GM19372 (cell line): ENCODE measurements around the gene VAV3.

Experiments
- ATAC-seq: cut with Tn5 transposase; IDR thresholded peaks from one replicate; pipeline ENCODE4 v1.9.1; 2021; ENCODE audit warnings: mild to moderate bottlenecking, low read depth, moderate library complexity; ENCODE audit not compliant: unreplicated experiment

The VAV3 gene

GRCh38 chr1:107618539-107618938, 346.4 kb downstream of the VAV3 start:
- no peak for ATAC-seq

GRCh38 chr1:107617921-107618320, 347.1 kb downstream of the VAV3 start:
- ATAC-seq = no peak

- ATAC-seq = no peak
These were observed 347.5 kb downstream of the VAV3 start for GRCh38 chr1:107617456-107617855.

DNA sequence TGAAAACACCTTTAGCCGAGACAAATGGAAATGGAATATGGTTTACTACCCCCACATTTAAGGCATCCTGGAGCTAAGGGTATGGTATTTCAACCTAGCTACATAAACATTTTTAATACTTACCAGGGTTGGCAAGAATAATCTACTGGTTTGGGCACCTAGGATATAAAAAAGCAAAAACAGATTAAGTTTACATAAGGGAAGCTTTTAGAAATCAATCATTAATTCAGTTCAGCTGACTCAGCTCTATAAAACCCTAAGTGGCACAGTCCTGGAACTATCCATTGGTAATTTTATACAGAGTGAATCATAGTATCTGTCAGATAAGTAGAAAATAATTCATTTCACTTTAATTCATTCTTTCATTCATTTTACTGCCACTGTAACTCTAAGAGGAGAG, 355.2 kb downstream of the VAV3 start:
- no peak for ATAC-seq

DNA sequence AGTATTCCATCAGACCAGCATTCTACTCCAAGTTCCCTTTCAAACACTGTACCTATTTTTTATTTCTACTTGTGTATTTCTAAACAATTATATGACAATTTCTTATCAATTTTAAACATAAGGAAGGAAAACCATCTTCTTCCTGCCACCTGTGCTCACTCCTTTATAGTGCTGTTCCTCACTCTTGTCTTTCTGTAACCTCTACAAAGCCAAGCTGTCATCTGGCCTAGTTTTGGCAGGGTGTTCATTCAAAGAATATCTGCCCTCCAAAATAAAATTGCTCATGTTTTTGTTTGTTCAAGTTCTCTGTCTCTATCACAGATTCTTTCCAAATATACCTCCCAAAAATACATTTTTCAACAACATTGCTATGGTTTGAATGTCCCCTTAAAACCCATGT, 360.2 kb downstream of the VAV3 start:
- ATAC-seq = no peak

GRCh38 chr1:107600607-107601160, 364.3 kb downstream of the VAV3 start:
- no peak for ATAC-seq

DNA sequence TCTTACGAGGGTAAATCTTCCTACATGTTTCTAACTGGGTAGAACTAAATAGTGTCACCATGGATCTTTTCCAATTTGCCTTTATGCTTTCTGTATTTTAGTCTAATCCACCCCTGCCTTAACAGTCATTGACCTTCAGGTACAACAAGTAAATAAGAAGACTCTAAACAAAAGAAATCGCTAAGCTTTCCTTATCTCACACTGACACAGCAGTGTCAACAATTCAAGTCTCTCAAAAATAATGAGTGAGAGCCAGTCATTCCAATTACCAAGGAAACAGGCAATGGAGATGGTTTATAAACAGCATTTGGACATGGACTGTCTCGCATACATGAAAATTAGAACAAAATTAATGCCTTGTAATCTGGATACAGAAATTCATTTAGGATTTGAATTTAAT, 365.8 kb downstream of the VAV3 start:
- no peak for ATAC-seq

DNA sequence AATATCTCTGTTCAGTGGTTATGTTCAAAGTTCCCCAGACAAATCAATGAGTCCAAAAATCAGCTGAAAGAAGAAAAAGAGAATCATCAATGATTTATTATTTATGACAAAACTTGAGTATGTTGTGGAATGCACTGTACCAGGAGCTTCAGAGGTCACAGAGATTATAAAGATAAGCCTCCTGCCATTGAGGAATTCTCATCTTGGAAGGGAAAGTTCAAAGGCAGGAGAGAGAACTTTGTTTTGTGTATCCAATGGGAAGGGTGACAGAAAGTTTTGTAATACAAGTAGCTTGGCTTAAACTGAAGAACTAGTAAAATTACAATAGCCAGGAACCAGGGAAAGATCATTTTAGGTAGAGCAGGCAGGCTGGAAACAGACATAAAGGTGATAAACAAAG, 367.7 kb downstream of the VAV3 start:
- no peak for ATAC-seq

DNA sequence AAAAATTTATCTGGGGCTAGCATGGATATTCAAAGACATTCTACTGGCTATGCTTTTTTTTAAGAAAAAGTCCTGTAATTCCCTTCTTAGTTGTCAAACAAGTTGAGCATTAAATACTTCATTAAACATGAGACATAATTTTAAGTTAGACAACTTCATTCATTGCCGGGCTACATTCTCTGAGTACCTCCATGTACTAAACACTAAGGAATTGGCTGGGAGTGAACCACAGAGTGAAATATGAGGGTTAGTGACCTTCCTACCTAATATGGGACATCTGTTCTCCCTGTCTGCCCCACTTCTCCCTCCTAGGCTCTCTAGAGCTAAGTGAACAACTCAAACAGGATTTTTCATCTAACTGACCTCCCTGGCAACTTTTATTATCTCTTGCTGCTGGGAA, 370.4 kb downstream of the VAV3 start:
- no peak for ATAC-seq

DNA sequence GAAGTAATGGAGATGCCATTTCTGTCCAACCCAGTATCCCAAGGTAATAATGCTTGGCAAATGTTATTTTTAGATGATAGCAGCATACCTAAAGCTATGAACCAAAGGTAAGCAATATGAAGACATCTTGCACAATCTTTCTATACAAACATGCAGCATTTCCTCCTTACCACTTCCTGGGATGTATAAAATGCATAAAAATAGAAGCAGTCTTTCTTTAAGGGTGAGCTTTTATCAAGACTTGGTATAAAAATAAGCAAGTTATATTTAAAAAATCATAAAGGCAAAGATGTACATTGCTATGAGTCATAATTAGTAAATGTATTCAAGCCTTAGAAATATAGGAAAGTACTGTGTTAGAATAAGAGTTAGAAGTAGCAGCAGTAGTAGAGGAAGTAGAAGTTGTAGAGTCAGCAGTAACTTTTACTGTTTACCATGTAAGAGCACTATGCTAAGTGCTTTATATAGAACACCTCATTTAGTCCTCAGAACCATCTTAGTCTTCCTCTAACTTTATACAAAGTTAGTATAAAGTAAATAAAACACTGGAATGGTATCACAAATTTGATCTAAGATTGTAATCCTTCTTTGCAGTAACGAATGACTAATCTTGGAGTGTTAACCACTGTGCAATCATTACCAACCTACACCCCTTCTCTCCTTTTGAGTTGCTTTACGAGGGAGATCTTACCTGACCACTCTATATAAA, 371.3 kb downstream of the VAV3 start:
- no peak for ATAC-seq

GRCh38 chr1:107590900-107591622, 373.9 kb downstream of the VAV3 start:
- ATAC-seq = no peak

GRCh38 chr1:107590087-107590486, 374.9 kb downstream of the VAV3 start:
- no peak for ATAC-seq

DNA sequence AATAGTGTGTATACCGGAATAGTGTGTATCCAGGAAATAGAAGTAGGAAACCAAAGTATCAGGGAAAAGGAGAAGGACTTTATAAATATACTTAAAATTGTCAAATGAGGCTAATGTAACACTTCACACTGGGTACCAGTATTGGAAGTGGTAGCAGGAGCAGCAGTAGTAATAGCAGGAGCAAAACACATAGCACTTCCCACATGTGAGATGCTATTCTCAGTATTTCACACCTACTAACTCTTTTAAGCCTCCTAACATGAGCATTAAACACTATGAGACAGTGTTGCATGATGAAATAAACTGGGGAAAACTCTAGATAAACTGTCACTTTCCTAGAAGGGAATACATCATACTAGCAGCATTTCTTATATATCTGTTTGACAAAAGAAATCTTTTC, 376.7 kb downstream of the VAV3 start:
- no peak for ATAC-seq

DNA sequence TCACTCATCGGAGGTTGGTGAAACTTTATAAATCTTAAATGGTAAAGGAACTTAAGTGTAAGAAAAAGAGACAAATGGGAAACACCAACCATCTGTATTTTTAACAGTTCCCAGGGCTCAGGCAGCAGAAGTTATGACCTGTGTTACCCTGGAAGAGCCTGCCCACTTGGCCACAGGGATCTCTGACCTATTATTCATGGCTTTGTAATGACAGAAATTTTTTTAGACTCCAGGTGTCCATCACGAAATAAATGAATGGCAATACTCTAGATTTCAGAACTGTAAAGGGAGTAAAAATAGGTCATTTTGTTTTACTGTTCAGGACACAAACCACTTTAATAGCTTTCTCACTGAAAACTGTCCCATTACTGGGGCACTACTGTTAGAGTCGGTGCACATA, 389.8 kb downstream of the VAV3 start:
- no peak for ATAC-seq

DNA sequence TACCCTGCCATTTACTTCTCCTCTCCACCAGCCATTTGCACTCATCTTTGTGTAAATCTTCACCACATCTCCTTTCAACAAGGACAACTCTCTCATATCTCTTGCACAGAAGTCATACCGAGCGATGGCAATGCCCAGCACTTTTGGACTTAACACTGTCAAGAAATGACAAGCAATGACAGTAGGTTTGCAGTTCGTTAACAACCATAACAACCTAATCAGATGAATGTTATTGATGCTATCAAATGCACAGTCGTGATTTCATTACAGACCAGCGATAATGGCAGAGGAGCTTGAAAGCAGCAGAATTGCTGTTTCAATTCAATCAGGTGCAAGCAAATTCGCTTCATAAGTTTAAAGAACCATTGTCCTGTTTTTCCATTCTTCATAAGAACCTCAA, 390.9 kb downstream of the VAV3 start:
- ATAC-seq = no peak

DNA sequence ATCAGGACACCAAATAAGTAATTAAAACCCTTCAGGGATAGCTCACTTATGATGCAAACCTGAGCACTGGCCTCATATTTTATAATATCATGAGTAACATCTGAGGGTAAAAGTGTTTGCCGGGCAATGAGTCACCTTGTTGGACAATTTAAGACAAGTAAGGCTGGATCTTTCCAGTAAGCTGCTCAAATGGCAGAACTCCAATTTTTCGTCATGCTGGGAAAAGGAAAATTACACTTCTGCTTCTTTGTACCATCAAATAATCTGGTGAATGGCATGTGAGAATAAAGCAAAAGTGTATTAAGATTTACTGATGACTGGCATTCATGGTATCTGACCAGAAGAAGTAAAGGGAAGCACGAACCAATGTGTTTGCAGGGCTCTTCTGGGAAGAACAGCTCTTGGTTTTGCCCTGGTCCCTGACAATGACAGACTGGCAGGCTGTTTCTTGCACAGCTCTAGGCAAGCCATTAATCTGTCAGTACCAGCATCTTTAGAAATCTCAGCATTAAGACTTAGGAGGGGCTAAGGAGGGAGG, 392.2 kb downstream of the VAV3 start:
- ATAC-seq = no peak

- no peak for ATAC-seq
These were observed 394.2 kb downstream of the VAV3 start for GRCh38 chr1:107570768-107571167.

GRCh38 chr1:107563441-107563840, 401.5 kb downstream of the VAV3 start:
- no peak for ATAC-seq

GRCh38 chr1:107559881-107560280, 405.1 kb downstream of the VAV3 start:
- ATAC-seq = no peak

- no peak for ATAC-seq
These were observed 407.9 kb downstream of the VAV3 start for GRCh38 chr1:107557095-107557494.

DNA sequence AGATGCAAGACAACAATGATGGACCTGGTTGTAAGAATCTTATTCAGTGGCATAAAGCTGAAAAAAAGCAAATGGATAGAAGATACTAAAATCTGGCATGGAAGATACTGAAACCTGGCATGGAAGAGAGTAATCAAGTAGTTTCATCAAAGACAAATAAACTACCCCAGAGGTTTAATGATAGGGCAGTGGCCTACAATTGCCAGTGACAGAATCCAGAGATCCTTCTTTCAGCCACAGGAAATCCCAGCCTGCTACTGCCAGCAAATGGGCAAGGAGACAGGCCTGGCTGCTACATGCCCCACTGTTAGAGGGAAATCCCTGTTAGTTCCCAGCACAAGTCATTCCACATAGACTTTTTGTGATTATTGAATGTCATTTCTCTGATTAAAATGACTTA, 409.4 kb downstream of the VAV3 start:
- ATAC-seq = no peak

- ATAC-seq = no peak
These were observed 412.2 kb downstream of the VAV3 start for GRCh38 chr1:107552781-107553180.
